Activated naive CD4-positive, alpha-beta T cell treated with anti-CD3 and anti-CD28 coated beads, Interleukin-2, amount 50 U/mL, for 16 hours (primary cell): ENCODE data around the gene ADCY4.
A peak's percentile ranks its signal among the peaks of the same experiment; 100 is the strongest.
"Not testable (repeated sequence)": the region's sequence is repeated elsewhere in the genome, so short reads cannot be mapped to it uniquely, and the experiment has no call there.

ENCODE experiments used
- DNase-seq: peaks from one replicate; pipeline ENCODE4 v3.0.0-alpha.2; 2020

Gene ADCY4

DNA sequence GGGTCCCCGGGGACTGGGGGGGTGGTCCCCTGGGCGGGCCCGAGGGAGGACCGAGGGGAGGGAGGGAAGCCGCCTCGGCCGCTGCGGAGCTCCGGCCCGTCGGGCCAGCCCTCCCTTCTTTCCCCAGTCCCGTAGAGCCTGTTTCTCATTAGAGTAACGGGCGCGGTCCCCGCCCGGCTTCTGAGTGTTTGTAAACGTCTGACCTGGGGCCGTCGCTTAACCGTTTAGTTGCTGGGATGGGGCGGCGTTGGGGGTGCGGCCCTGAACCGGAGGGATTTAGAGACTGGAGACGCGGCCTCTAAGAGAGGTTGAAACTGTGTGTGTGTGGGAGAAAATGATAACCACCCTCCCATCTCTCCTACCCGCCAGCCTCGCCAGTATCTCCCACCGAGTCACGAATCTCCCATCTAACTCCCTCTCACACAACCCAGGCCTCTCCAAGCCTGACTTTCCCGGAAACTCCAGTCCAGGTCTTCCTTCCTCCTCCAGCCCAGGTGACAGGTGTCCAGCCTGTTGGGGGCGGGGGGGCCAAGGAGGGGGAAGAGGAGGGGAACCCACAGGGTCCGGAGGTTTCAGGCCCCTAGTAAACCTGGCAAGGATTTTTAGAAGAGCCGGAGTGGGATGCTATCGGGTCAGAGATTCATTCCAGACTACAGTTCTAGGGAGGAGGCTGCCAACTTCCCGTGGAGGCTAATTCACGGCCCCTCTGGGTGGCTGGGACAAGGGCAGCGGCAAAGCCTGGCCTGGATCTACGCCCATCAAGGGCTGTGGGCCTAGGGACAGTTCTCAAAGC is 32.0 kb upstream of the ADCY4 start:
- DNase-seq = no peak

DNA sequence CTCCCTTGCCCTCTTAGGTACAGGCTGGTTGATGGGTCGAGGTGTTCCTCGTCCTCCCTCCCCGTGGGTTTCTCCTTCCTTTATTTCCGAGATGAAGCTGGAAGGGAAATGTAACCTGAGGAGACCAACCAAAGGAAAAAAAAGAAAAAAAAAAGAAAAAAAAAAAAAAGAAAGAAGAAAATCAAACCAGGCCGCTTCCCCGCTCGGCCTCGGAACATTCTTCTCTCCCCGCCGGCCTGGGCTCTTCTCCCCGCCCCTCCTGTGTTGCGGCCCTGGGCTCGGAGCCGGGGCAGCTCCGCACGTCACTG is 31.5 kb upstream of the ADCY4 start:
- no peak for DNase-seq

DNA sequence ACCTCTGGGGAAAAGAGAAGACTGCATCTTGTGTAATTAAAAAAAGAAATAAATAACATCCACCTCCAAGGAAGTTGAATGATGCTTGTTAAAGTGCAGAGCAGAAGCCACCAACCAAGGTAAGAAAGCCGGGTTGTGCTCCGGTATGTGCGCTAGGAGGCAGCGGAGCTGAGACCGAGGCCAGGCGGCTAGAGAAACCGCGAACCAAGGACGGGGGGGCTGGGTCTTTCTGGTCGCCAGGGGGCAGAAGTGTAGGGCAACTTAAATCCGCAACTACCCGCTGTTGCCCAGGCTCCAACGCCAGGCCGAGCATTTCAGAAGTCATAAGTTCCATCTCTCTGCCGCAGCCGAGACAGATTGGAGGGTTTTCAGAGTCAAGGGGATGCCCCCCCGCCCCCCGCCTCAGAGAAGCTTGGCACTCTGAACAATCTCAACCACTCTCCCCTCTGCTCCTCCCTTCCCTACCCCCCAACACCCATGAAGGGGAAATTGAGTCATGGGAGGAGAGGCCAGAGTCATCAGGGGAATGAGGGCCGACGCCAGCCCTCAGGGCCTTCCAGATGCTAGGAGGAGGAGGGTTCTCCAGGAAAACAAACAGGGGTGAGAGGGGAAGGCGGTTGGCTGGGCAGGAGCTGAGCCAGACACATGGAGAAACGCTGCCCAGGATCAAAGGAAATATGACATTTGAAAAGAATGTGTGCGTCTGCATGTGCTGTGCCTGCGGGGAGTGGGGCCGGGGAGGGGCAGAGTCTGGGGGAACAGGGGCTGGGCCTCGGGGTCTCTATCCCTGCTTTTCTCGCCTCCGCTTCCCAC is 30.9 kb upstream of the ADCY4 start:
- peak; percentile 60 for DNase-seq

DNA sequence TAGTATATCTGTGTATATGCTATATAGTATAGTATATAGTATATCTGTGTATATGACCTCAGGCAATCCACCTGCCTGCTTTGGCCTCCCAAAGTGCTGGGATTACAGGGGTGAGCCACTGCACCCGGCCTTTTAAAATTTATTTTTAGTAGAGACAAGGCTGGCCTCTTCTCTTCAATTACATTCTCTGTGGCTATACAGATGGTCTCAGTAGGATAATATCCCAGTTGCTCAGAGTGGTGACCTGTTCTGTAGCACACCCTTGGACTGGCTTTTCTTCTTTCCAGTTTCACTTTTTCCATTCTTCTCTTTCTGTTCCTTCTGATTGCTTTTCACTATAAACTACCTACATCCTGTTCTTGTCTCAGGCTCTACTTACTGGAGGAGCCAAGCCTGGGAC is 30.0 kb upstream of the ADCY4 start:
- DNase-seq = no peak

DNA sequence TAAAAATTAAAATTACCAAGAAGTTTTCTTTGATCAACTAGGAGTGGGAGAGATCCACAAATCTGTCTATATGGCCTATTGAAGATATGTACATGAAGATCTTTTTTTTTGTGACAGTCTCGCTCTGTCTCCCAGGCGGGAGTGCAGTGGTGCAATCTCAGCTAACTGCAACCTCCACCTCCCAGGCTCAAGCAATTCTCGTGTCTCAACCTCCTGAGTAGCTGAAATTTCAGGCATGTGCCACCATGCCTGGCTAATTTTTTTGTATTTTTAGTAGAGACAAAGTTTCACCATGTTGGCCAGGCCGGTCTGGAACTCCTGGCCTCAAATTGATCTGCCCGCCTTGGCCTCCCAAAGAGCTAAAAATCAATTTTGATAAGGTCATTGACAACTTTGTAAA is 28.5 kb upstream of the ADCY4 start:
- no peak for DNase-seq

DNA sequence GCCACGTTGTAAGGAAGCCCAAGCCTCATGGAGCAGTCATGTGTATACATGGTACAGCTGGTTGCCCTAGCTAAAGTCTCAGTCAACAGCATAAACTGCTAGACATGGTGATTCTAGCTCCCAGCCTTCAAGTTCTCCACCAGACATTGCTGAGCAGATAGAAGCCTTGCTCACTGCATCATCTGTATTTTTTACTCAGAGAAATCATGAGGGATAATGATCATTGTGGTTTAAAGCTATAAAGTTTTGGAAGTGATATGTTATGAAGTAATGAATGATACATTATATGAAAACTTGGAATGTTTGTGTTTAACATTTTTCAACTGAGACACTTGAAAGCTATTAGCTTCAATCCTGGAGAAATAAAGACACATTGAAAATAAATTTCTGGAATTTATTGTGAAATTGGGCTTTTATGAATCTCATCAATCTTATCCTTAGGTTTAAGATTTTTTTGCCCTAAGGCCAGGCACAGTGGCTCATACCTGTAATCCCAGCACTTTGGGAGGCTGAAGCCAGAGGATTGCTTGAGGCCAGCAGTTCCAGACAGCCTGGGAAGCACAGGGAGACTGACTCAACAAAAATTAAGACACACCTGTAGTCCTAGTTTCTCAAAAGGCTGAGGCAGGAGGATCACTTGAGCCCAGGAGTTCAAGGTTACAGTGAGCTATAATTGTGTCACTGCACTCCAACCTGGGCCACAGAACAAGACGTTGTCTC is 27.5 kb upstream of the ADCY4 start:
- no peak for DNase-seq

DNA sequence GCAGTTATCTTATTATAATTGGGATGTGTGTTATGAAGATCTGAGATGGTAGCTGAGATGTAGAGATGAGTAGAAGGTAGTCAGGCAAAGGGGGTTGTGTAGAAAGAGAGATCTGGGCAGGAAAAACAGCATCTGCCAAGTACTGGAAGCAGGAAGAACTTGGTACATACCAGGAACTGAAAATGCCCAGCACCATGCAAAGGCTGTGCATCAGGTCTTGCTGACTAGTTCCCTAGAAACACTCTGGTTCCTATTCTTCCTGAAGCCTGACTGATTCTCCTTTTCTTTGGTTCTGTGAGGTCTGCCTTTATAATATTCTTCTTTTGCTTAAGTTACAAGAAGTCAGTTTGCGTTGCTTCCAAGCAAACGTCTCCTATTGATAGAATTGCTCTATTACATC is 26.5 kb upstream of the ADCY4 start:
- DNase-seq = no peak

DNA sequence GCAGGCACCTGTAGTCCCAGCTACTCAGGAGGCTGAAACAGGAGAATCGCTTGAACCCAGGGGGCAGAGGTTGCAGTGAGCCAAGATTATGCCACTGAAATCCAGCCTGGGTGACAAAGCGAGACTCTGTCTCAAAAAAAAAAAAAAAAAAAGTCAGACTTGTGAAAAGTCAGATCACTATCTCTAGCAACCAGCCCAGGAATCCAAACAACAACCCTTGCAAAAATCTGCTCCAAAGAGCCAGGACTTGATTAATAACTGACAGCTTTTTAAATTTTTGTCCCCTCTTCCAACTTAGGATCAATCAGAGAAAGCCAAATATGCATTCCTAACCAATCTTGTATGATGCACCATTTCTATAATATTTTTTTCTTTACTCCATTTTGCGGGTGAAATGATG is 25.4 kb upstream of the ADCY4 start:
- no peak for DNase-seq

DNA sequence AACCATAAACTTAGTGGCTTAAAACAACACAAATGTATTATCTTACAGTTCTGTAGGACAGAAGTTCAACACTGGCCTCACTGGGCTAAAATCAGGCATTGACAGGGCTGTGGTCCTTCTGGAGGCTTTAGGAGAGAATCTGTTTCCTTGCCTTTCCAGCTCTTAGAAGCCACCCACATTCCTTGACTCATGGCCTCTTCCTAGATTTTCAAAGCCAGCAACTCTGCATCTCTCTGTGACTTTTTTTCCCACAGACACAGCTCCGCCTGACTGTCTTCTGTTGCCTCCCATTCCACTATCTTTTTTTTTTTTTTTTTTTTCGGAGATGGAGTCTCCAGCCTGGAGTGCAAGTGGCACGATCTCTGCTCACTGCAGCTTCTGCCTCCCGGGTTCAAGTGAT is 21.3 kb upstream of the ADCY4 start:
- DNase-seq = no peak

DNA sequence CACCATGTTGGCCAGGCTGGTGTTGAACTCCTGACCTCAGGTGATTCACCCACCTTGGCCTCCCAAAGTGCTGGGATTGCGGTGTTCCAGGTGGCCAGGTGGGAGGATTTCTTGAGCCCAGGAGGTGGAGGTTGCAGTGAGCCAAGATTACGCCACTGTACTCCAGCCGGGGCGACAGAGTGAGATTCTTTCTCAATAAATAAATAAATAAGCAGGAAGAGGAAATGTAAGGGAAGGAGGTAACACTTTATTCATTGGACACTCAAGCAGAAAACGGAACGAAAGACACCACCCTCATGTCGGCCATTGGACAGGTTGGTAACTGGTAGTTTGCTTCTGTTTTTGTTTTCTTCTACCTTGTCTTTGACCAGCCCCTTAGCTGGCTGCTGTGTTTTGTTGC is 20.1 kb upstream of the ADCY4 start:
- no peak for DNase-seq

DNA sequence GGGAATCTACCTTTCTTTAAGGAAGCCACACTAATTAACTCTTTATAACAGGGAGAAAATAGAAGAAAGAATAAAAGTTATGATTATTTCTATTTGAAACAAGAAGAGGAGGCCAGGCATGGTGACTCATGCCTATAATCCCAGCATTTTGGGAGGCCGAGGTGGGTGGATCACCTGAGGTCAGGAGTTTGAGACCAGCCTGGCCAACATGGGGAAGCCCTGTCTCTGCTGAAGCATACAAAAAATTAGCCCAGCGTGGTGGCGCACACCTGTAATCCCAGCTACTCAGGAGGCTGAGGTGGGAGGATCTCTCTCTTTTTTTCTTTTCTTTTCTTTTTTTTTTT is 19.6 kb upstream of the ADCY4 start:
- DNase-seq = not testable (repeated sequence)

DNA sequence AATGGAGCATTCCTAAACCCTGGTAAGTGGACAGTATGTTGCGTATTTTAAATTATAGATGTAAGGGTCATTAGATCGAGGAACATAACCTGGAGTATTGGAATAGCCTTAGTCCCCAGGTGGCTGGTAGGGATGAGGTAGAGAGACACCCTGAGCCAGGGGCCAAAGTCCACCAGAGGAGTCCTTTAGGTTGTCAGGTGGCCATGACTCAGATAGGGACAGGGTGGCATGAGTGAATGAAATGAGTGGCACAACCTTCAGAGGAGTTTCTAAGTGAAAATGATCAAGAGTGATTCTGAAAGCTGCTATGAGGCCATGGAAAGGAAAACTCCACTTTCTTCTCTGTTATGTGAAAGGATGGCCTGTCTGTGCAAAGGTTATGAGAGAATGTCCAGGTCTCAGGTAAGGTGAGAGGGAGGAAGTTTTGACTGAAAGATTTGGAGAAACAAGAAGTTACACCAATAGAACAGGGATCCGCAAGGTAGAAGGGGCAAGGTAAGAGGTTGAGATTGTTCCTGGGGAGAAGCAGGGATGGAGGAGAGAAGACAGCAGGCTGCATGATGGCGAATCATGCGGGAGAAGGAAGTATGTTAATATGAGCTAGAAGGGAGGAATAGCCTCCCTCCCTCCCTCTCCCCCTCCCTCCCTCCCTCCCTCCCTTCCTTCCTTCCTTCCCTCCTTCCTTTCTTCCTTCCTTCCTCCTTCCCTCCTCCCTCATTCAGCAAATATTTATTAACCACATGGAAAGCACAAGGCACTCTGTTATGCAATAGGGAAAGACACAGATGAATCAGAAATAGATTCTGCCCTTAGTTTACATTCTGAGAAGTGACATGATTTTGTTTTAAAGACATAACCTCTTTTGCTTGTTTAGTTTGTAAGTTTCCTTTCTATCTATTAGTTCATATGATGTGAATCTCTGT is 18.9 kb upstream of the ADCY4 start:
- DNase-seq = no peak

DNA sequence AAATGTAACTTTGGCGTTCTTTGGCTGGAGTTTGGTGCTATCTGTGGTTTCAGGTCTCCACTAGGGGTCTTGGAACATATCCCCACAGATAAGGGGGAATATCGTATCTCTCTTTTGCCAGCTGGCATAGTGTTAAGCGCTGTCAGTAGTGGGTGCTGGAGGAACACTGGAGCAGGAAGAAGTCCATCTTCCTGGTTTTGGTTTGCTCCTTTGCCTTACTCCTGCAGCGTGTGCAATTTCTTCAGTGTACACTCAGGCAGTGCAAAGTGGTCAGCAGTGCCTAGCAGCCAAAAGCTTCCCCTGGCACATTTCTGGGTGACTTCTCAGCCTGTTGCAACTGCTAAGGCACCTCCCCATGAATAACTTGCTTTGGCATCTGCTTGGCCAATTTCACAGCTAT is 16.6 kb upstream of the ADCY4 start:
- DNase-seq = no peak

DNA sequence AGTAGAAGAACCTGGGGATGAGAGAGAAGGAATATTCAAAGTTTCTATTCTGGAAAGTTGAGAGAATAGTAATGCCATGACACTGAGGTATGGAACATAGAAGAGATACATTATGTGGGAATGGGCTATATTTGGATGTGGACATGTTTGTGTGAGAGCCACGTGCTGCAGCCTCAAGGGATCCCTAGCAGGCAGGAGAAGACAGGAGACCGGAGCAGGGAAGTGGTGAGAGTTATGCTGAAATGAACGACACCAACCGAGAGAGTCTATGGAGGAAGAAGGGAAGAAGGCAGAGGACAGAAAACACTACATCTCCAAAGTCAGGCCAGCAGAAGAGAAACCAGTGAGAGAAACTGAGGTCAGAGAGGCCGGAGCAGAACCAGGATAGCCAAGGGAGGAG is 14.9 kb upstream of the ADCY4 start:
- DNase-seq = no peak

DNA sequence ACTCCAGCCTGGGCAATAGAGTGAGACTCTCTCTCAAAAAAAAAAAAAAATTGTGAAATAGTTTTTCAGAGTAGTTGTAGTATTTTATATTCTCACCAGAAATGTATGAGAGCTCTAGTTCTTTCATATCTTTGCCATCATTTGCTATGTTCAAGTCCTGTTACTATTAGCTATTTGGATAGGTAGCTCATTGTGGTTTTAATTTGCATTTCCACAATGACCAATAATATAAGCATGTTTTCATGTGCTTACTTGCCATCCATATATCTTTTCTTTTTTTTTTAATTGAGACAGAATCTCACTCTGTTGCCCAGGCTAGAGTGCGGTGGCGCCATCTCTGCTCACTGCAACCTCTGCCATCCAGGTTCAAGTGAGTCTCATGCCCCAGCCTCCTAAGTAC is 13.3 kb upstream of the ADCY4 start:
- DNase-seq = no peak

DNA sequence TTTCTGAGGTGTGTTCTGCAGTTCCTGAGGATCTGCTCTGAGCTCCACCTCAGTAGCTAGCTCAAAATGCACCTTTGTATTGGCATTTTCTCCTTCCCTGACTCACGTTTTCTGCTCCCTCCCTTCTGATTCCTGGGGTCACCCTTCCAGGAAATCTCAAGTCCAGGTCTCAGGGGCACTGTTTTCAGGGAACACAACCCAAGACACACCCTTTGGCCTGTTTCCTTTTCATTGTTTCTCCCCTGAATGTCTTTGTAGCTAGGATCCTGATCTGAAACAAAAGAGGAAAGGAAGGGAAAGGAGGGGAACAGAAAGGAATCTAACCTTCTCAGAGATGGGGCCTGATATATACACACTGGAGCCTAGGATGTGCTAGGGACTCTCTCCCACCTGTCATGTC is 12.3 kb upstream of the ADCY4 start:
- DNase-seq = no peak

DNA sequence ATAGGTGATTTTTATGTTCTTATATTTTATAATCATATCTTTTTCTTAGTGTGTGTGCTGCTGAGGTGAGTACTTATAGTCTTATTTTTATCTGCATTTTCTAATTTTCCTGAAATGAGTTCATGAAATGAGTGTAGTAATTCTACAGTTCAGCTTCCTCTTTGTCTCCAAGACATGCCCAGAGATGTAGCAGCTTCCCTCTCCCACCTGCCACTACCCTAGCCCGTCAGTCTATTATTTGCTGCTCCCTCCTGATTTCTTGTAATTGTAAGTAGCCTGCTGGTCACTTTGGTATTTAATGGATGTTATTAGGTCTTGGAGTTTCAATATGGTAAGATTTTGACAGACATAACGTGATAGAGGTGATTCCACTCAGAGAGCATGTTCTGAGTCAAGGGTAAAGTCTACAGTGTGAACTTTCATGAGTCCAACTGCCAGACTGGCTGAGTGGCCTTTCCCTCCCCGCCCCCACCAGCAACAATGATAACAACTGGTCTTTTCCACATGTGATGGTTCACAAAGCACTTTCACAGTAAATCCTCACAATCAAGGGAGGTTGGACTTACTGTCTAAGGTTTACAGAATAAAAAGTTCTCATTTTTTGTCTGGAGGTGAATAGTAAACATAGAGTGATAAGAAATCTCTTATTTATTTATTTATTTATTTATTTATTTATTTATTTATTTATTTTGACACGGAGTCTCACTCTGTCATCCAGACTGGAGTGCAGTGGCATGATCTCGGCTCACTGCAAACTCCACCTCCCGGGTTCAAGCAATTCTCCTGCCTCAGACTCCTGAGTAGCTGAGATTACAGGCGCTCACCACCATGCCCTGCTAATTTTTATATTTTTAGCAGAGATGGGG is 9.2 kb upstream of the ADCY4 start:
- no peak for DNase-seq

DNA sequence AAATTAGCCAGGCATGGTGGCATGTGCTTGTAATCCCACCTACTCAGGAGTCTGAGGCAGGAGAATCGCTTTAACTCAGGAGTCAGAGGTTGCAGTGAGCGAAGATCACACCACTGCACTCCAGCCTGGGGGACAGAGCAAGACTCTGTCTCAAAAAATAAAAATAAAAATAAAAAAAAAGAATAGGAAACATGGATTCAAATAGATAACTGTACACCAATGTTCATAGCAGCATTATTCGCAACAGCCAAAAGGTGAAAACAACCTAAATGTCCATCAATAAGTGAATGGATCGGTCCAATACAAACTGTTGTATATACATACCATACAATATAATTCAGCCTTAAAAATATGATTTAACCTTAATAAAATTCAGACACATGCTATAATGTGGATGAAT is 8.0 kb upstream of the ADCY4 start:
- DNase-seq = no peak

DNA sequence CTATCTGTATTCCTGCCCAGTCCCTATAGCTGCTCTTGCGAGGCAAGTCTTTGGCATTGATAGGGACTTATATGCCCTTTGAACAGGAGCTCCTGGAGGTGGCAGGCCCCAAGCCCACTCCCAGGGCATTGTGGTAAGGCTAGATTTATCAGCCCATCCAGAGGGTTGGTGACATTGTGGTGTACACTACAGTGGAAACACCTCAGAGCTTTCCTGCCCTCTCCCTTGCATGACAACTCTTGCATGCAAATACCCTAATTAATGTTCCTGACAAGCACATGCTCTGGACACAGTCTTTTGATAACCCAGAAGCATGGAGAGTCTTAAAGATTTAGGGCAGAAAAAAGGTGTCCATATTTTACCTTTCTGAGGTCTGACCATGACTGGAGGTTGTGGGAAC is 5.7 kb upstream of the ADCY4 start:
- no peak for DNase-seq

DNA sequence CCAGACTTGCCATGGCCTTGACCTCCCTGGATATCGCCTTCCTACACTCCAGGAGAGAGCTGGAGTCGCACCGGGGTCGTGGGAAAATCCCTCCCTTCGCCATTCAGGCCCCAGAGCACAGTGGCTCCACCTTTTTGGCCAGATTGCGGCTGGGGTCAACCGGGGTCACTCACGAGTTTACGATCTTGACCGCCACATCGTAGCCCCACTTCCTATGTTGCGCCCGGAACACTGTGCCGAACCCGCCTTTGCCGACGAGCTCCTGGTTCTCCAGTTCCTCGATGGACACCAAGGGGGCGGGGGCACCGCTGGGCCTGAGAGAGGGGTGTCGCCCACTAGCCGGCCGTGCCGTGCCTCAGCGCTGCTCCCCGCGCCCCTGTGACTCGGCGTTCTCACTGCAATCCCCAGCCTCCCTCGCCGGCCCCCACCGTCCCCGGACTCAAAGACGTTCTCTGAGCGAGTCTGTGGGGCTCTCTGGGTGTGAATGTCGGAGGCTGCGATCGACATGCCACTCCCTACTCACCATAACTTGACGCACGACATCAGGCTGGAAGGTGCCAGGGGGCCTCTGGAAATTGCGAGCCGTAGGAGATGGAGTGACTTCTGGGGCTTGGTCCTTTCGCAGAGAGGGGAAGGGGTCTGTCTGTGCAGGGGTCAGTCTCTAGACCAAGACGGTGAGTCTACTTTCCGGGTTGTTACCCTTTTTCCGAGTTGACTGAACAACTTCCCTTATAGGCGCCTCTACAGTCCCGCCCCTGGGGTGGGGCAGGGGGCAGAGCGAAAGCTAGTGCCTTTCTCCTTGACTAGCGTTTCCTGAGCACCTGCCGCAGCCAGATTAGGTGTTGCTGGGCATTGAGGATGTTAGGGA is 4.6 kb upstream of the ADCY4 start, which contains the start of gene RIPK3:
TSS of gene RIPK3 (minus strand) at position 708 of the 868 bp plus-strand sequence. CDS start at position 543, 165 bp downstream.
- peak; percentile 72 for DNase-seq

DNA sequence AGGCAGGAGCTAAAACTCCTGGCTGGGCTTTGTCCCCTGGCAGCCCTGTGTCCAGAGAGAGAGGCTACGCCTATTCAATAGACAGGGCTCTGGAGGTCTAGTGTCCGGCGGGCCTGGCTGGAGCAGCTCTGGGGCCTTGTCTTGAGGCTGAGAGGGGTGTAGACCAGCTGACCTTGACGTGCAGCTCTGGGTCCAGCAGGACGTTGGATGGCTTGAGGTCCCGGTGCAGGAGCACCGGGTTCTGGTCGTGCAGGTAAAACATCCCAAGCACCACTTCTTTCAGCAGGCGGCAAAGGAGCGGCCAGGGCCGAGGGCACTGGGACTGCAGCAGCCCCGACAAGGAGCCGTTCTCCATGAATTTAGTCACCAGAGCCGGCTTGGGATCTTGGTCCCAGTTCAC is 4.0 kb upstream of the ADCY4 start:
- no peak for DNase-seq
